NCI-H1105 treated with DMSO at 0.1 percent for 48 hours (cell line): Measurements from ENCODE around the gene VAV2.

Source experiments
- DNase-seq: peaks from one replicate; lab custom pipeline; 2025; lab: John Stamatoyannopoulos, UW

Gene VAV2

GRCh38 chr9:133852431-133852830 lies 139.7 kb downstream of the VAV2 start:
- no peak for DNase-seq

- DNase-seq, result no peak
Observed at GRCh38 chr9:133851693-133852092, 140.4 kb downstream of the VAV2 start.

- no peak for DNase-seq
Observed at GRCh38 chr9:133850937-133851336, 141.2 kb downstream of the VAV2 start.

DNA sequence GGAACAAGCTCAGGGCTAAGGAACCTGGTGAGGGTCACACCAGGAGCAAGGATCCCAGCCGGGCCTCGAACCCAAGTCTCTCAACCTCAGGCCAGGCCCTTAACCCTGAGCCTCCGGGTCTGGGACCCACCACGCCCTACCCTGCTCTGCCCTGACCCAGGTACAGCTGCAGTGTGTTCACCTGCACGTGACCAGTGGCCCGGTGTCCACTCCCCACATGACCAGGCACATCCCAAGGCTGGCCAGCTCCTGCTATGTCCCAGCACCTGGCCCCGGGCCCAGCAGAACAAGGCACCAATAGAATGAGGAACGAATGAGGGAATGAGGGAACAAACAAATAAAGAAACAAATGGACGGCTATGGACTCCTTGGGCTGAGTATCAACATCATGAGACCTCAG lies 142.0 kb downstream of the VAV2 start:
- DNase-seq, result no peak

DNA sequence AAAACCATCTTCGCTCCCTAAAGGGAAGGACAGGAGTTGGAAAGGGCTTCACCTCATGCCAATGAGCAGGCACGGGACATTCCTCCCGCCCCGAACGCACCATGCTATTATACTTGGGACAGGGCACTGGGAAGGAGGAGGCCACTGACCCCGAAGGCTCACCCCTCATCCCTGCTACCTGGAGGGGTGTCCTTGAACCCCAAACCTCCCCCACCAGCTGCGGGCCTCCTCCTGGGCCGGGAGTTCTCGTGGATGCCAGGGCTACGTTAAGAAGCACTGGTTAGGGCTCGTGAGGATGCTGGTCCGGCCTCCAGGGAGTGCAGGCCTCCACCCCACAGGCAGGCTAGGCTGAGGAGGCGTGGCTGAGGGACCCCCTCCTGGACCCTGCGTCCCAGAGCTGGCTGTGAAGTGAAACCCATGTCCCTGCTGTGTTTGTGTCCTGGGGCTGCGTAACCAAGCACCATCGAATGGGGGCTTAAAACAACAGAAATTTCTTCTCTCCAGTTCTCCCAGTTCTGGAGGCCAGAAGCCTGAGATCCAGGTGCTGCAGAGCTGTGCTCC lies 142.9 kb downstream of the VAV2 start:
- no peak for DNase-seq

DNA sequence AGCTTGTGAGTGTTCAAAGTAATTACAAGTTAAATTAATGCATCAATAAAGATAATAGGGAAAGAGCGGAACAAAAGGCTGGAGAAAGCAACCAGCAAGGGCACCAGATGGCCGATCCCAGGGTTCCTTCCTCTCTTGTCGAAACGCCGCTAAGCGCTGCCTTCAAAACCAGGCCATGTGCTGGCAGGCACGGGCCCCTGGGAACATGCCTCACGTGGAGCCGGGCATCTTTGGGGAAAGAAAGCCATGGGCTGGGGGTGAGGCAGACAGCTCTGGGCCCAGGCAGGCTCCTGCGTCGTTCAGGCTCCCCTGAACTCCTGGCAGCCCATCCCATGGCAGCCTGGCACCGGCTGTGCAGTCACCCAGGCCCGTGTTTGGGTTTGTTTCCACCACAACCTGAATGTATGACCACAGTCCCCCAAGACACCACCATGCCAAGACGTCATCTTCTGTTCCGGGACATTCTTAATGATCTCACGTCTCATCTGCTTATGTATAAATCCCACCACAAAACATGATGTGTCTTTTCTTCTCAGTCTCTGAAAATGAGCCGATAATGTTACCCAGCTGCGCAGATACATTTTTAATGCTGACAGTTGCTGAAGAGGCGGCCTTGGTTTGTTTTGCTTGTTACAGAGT lies 143.5 kb downstream of the VAV2 start:
- no peak for DNase-seq

DNA sequence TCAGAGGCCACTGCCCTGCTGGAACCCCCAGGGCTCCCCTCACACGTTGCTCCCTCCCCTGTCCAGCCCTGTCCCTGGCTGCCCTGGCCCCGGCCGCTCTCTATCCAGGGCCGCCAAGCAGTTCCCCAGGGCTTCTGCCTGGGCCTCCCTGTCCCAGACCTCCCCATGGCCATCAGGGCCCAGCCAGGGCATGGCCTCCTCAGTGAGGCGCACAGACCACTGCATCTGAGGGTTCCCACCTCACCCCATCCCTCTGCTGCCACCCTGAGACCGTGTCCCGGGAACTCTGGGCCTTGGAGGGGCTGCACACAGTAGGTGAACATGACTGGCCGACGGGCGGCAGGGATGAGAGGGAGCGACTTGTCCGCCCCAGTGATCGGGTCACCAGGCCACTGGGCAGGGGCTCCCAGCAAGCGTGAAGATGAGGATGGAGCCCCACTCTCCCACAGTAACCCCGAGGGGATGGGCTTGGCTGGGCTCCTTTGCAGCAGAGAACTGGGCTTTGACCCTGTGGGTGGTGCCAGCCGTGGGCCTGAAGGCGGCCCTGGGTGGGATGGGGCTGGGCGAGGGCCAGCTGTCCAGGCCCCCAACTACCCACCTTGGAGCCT lies 145.5 kb downstream of the VAV2 start:
- no peak for DNase-seq

- DNase-seq, result no peak
Observed at GRCh38 chr9:133845440-133845839, 146.7 kb downstream of the VAV2 start.

- no peak for DNase-seq
Observed at GRCh38 chr9:133844881-133845410, 147.2 kb downstream of the VAV2 start.

DNA sequence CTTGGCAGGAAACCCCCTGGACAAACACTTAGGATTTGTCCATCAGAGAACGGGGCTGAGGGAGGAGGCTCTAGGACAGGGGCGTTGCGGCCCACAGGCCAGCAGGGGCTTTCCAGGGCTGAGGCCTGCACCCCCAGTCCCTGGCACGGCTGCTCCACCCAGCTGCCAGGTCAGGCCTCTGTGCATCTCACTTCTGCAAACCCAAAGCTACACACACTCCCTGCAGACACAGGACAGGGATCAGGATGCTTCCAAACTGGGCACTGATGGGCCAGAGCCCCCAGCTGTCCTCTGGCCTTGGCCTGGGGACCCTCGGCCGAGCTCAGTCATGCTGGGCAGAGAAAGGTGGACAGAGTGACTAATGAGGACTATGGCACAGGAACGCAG lies 147.7 kb downstream of the VAV2 start:
- no peak for DNase-seq

GRCh38 chr9:133843751-133844397 lies 148.2 kb downstream of the VAV2 start:
- no peak for DNase-seq

DNA sequence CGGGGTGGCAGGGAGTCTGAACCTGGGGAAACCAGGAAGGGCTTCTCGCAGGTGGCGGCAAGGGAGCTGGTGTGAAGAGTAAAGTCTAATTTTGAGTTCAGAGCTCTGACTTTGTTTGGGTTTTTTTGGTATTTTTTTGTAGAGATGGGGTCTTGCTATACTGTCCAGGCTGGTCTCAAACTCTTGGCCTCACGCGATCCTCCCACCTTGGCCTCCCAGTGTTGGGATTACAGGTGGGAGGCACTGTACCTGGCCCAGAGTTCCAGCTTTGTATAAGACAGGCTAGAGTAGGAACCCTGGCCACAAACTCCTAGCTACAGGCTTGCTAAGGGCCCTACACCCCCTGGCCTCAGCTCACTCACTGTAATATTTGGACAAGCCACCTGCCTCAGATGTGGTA lies 148.9 kb downstream of the VAV2 start:
- DNase-seq, result no peak

- no peak for DNase-seq
Observed at GRCh38 chr9:133842721-133843227, 149.3 kb downstream of the VAV2 start.

DNA sequence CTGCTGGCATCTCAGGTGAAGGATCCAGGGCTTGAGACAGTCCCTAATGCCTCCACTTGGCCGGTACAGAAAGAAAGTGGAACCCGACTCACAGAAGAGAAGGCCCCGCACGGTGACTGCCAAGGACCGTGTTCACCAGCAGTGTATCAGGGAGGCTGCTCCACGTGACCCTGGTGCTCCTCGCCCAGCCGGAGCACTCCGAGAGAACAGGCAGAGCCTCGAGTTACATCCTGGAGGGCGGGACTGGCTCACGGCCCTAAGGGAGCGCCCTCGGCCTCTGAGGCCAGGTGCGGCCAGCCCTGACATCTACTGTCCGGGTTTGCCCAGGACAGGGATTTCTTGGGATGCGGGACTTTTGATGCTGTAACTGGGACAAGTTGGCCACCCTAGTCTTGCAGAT lies 149.9 kb downstream of the VAV2 start:
- no peak for DNase-seq

GRCh38 chr9:133841167-133841812 lies 150.8 kb downstream of the VAV2 start:
- DNase-seq, result no peak

- DNase-seq, result no peak
Observed at GRCh38 chr9:133839822-133840329, 152.2 kb downstream of the VAV2 start.

DNA sequence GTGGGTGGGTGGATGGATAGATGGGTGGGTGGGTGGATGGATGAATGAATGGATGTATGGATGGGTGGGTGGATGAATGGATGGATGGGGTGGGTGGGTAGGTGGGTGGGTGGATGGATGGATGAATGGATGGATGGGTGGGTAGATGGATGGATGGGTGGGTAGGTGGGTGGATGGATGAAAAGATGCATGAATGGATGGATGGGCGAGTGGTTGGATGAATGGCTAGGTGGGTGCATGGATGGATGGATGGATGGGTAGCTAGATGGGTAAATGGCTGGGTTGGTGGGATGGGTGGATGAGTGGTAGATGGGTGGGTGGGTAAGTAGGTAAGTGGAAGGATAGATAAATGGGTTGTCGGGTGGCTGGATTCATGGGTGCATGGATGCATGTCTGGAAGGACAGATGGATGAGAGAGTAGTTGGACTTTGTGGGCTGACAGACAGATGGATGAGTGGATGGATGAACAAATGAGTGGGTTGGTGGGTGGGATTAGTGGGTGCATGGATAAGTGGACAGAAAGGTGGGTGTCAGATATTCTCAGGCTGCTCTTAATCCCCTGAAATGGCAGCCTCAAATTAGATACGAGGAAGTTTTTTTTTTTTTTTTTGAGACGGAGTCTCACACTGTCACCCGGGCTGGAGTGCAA lies 153.1 kb downstream of the VAV2 start:
- no peak for DNase-seq

DNA sequence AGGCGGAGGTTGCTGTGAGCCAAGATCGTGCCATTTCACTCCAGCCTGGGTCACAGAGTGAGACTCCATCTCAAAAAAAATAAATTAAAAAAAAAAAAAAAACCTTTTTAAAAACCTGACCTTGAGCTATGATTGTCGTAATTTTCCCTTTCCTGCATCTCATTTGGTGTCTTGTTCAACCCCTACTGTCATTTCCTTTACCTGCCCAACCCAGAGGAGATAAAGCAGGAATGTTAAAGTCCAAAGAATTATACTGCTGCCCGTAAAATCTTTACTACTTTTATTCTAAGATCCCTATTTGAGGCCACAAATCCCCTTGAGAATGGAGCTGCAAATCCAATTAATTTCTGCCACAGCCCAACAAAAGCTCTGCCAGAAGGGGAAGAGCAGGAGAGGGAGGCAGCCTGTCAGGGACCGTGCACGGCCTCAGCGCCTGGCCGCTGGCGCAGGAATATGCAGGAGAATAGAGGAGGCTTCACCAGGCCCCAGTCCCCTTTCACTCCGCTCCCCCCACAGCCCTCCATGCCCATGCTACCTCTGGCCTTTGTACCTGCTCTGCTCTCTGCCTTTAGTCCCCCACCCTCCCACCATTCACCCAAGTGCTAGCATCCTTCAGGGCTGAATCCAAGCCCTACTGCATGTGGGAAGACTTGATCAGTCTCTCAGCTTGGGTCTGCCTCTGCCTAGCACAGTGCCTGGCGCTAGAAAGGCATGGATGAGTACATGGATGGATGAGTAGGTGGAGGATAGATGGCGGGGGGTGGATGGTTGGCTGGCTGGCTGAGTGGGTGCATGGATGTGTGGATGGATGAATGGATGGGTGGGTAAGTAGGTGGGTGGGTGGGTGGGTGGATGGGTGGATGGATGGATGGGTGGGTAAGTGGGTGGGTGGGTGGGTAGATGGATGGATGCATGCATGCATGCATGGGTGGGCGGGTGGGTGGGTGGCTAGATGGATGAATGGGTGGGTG lies 154.2 kb downstream of the VAV2 start:
- DNase-seq, result no peak

DNA sequence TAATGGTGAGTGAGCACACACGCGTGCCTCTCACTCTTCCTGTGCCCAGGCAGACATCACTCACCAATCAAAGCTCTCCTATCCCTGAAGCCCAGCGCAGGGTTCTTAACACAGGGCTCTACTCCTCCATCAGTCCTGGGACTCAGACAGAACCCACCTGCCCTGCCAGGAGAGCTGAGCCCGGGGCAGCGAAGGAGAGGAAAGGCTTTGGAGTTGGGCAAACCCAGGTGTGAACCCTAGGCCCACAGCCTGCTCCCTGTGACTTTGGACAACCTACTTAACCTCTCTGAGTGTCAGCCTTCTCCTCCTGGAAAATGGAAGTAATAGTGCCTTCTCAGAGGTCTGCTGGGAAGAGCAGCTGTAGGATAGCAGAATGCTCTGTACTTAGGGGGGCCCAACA lies 155.3 kb downstream of the VAV2 start:
- no peak for DNase-seq

- no peak for DNase-seq
Observed at GRCh38 chr9:133836001-133836758, 155.9 kb downstream of the VAV2 start.
